ENCODE data around the gene INTS11.
"Not testable (repeated sequence)": the region's sequence is repeated elsewhere in the genome, so short reads cannot be mapped to it uniquely, and the experiment has no call there.

- not testable (repeated sequence) for TF ChIP-seq NR2C1 (IDR thresholded peaks at IDR 0.05); NR2C1 (tag; IDR thresholded peaks at IDR 0.05); IRF2 (CRISPR knock-in tag; IDR thresholded peaks at IDR 0.05); MBD2 (IDR thresholded peaks at IDR 0.05; ENCODE audit: borderline replicate concordance, low read depth); CTCF (IDR thresholded peaks at IDR 0.05 in 2 of 3, conservative IDR thresholded peaks at IDR 0.05 in 1 of 3; ENCODE audit: insufficient read depth in 2 of 3, low read depth in 1 of 3, low read length in 3 of 3); ZNF384 (IDR thresholded peaks at IDR 0.05; ENCODE audit: low read depth, low read length); EZH2 (IDR thresholded peaks at IDR 0.05; ENCODE audit: borderline replicate concordance, low read depth, low read length); SMC3 (conservative IDR thresholded peaks at IDR 0.05; ENCODE audit: insufficient read depth, low read depth, low read length); MXI1 (IDR thresholded peaks at IDR 0.05; ENCODE audit: low read depth, low read length); PCBP2 (IDR thresholded peaks at IDR 0.05; ENCODE audit: low read depth, low read length, poor library complexity, severe bottlenecking); ZNF24 (IDR thresholded peaks at IDR 0.05); HIVEP1 (CRISPR knock-in tag; IDR thresholded peaks at IDR 0.05); EP300 (IDR thresholded peaks at IDR 0.05; ENCODE audit: low read length)
- TF ChIP-seq, protein P1, sequence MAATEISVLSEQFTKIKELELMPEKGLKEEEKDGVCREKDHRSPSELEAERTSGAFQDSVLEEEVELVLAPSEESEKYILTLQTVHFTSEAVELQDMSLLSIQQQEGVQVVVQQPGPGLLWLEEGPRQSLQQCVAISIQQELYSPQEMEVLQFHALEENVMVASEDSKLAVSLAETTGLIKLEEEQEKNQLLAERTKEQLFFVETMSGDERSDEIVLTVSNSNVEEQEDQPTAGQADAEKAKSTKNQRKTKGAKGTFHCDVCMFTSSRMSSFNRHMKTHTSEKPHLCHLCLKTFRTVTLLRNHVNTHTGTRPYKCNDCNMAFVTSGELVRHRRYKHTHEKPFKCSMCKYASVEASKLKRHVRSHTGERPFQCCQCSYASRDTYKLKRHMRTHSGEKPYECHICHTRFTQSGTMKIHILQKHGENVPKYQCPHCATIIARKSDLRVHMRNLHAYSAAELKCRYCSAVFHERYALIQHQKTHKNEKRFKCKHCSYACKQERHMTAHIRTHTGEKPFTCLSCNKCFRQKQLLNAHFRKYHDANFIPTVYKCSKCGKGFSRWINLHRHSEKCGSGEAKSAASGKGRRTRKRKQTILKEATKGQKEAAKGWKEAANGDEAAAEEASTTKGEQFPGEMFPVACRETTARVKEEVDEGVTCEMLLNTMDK (IDR thresholded peaks at IDR 0.05; ENCODE audit: borderline replicate concordance, insufficient read depth, low read depth, low read length, poor library complexity, severe bottlenecking): not testable (repeated sequence)
- TF ChIP-seq, protein P2, sequence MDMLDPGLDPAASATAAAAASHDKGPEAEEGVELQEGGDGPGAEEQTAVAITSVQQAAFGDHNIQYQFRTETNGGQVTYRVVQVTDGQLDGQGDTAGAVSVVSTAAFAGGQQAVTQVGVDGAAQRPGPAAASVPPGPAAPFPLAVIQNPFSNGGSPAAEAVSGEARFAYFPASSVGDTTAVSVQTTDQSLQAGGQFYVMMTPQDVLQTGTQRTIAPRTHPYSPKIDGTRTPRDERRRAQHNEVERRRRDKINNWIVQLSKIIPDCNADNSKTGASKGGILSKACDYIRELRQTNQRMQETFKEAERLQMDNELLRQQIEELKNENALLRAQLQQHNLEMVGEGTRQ (CRISPR knock-in tag; IDR thresholded peaks at IDR 0.05): not testable (repeated sequence)
These were observed 45.6 kb upstream of the INTS11 start for GRCh38 chr1:1370094-1370493.

All from K562 (cell line).